Endothelial cell of hepatic sinusoid (primary cell): Measurements from ENCODE around the gene SESN2.

Experiments used
- in situ Hi-C: cut with HindIII; loops from 2 replicates; pipeline ENCODE4 v1.10.0; 2017; ENCODE audit warnings: low sequenced_read_pairs

The SESN2 gene

DNA sequence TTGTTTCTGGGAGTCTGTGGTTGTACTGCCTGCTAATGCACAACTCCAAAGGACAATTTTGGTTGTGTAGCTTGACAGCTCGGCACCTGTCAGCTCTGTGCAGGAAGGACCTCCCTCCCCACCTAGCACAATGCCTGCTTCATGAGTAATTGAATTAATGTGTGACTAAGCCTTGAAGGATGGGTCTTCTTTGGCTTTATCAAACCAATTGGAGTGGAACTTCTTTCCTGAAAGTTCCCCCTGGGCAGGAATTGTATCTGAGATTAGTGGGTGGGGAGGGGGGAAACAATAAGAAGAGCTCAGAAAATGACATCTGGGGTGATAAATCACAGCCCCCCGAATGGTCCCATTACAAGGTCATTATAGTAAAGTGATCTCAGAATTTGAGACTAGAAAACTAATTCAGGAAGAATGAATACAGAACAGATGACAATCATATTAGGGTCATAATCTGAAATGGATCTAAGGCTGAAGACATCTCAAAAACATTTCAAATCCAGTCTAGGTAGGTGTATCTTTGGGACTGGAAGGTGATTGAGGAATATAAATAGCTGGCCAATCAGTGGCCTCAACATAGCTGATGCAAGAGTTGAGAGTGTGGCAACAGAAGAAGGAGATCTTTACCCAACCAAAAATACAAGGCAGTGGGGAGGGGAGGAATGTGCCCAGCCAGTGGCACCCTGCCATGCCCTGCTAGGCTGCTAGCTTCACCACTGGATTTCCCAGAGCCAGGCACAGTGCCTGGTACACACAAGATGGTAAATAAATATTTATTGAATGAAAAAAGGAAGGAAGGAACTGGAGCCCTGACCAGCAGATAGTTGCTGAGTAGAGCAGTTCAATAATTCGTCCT, 10.1 kb upstream of the SESN2 start:
- in situ Hi-C loops: no loop called here

- in situ Hi-C loops: loop anchor here (5.0 kb wide), 2 partner anchors 92 to 352 kb away; no protein-coding TSS in a partner anchor
Observed at GRCh38 chr1:28249866-28250295, 9.4 kb upstream of the SESN2 start.

GRCh38 chr1:28256197-28256827, 3.0 kb upstream of the SESN2 start:
- in situ Hi-C loops: no loop called here

DNA sequence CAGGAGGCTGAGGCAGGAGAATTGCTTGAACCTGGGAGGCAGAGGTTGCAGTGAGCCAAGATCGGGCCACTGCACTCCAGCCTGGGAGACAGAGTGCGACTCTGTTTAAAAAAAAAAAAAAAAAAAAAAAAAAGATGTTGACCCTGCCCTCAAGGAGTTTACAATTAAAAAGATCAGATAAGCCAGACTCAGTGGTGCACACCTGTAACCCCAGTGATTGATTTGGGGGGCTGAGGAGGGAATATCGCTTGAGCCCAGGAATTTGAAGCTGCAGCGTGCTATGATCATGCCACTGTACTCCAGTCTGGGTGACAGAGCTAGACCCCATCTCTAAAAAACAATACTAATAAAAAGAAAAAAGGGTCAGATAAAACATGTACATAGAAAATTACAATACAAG, 1.6 kb upstream of the SESN2 start:
- in situ Hi-C loops: no loop called here

DNA sequence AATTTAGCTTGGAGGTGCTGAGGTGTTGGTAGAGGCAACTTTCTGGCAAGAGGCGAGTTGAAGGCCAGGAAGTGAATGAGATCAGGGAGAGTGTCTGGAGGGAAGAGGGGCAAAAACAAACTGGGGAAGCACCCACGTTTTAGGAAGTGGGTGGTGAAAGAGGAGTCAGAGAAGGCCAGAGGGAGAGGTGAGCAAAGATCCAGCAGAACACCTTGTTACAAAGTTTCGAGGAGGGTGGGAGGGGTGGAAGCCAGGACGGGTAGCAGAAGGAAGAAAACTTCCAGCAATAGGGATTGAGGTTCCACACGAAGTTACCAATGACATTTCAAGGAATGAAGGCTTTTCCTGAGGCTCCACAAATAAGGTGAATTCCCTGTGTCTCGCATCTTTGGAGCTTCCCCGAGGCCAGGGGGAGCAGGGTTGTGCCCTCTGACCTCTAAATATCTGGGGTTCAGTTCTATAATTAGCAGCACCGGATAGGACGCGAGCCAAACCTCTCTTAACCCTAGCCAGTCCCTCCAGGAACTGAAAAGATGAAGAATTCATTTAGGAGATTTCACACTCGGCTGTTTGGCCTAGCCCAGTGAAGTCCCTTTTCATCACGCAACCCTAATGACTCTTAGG, 578 bp upstream of the SESN2 start:
- in situ Hi-C loops: no loop called here

DNA sequence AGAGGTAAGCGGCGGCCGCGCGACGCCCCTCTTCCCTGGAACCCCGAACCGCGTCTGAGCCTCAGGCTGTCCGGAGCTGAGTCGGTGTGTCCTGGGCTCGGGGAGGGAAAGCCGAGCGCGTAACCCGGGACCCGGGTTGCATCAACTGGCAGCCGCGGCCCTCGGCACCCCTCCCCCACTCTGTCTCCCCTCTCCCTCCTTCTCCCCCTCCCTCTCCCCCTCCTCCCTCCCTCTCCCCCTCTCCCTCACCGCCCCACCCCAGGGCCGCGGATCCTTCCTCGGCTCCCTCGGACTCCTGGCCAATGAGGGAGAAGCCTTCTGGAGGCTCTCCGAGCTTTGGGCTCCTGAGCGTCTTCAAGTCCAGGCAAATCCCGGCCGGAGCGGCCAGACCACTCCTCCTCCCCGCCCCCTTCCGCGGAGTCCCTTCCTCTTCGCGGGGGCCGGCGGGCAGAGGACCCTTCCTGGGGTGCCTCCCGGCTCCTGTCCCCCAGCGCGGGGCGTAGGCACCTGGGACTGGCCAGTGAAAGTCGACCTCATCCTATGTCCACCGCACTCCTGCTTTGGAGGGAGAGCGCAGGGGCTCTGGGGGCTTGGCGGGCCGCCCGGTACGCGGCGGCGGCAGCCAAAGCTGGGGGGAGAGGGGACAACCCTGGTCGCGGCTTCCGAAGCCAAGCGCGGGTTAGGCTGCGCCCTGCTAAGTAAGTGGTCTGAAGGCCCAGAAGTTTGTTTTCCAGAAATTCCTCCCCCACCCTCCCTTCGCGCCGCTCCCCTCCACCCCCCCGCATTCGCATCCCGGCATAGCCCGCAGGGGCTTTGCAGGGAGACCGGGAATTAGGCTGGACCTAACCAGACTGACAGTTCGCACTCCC, 850 bp downstream of the SESN2 start:
- in situ Hi-C loops: no loop called here

- in situ Hi-C loops: no loop called here
Observed at GRCh38 chr1:28260803-28261174, 1.5 kb downstream of the SESN2 start.

DNA sequence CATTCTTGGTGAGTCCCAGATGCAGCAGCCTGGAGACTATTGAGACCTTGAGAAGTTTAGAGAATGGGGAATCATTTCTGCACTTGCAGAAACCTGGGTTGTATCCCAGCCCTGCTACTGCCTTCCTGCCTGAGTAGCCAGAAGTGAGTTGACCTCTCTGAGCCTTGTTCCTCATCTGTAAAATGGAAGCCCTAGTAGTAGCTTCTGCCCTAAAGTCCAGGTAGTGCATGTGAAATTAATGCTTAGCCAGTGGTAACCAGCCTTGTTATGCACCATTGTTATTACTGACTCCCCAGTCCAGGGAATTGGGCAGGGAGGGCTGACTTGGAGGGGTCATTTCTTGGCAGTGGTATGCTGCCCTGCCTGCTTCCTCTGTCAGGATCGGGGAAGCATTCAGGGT, 5.6 kb downstream of the SESN2 start:
- in situ Hi-C loops: no loop called here

DNA sequence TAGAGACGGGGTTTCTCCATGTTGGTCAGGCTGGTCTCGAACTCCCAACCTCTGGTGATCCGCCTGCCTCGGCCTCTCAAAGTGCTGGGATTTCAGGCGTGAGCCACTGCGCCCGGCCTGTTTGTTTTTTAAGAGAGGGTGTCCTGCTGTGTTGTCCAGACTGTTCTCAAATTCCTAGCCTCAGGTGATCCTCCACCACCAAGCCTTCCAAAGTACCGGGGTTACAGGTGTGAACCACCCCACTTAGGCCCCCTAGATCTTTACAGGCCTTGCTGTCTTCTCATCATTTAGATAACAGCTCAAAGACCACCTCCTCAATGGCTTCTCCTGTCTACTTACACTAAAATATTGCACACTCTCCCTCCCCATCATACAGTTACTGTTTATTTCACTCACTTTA, 6.3 kb downstream of the SESN2 start:
- in situ Hi-C loops: no loop called here

DNA sequence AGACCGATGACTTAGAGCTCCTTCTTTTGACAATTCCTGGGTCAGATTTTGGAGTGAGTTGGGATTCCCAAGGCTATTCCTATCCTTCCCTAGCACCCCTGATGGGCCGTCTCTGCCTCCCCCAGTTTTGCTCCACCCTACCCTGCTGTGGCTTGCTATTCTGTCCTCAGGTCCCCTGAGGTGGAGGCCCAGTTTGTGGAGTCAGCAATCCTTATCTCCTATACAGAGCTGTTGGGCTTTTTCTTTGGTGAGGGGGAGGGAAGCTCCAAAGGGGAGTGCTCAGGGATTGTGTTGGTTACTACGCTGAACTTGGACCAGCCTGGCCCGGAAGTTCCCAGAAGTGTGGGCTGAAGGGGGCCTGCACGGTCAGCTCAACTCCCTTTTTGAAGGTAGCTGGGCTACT, 7.6 kb downstream of the SESN2 start:
- in situ Hi-C loops: no loop called here

DNA sequence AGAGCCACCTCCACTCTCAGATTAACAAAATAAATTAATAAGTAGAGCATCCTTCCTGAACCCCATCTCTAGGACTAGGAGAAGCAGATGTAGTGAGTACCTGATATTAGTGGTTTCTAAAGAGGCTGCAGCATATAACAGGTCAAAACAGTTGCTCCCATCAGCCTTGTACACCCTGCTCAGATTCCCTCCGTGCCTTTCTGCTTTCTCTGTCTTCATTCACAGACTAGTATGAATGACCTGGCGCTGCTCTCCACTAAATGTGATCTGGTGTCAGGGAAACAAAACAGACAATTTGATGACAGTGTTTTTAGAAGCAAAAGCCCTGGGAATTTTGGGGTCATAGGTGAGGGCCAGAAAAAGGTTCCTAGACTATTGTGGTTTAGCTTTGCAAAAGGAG, 8.3 kb downstream of the SESN2 start:
- in situ Hi-C loops: no loop called here

- in situ Hi-C loops: no loop called here
Observed at GRCh38 chr1:28269529-28269928, 10.2 kb downstream of the SESN2 start.

GRCh38 chr1:28272215-28272852, 13.0 kb downstream of the SESN2 start:
- in situ Hi-C loops: no loop called here

GRCh38 chr1:28273216-28273860, 14.0 kb downstream of the SESN2 start:
- in situ Hi-C loops: no loop called here

DNA sequence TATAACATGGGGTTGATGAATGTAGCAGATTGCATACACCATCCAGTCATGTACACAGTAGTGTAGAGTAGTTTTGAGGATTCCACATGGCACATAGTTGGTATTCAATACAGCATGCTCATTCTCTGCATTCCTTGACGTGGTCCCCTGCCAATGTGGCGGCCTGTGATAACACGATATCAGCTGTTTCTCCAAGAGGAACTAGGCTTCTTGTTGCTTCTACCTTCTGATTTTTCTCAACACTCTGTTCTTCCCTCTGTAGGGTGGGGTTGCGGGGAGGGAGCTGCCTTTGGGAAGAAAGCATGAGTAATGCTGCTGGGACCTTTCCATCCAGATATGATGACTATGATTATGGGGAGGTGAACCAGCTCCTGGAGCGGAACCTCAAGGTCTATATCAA, 19.4 kb downstream of the SESN2 start:
- in situ Hi-C loops: no loop called here

DNA sequence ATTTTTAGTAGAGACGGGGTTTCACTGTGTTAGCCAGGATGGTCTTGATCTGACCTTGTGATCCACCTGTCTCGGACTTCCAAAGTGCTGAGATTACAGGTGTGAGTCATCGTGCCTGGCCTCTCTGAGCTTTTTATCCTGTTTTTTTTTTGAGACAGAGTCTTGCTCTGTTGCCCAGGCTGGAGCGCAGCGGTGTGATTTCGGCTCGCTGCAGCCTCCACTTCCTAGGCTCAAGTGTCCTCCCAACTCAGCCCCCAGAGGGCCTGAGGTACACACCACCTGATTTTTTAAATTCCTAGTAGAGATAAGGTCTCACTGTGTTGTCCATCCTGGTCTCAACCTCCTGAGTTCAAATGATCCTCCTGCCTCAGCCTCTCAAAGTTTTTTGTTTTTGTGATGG, 20.4 kb downstream of the SESN2 start:
- in situ Hi-C loops: no loop called here

DNA sequence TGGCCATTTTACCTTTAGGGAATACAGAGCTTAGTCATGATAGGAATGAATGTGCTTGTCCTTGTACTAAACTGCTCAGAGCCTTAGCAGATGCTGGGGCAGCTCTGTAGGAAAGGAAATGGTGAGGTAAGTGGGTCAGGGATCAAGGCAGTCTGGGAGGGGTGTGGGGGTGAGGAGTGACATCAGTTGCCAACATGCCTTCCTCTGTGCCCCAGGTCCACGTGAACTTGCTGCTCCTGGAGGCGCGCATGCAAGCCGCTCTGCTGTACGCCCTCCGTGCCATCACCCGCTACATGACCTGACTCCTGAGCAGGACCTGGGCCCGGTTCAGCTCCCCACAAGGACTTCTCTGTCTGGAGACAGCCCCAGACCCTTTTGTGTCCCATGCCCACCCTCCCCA, 21.2 kb downstream of the SESN2 start:
- in situ Hi-C loops: no loop called here

DNA sequence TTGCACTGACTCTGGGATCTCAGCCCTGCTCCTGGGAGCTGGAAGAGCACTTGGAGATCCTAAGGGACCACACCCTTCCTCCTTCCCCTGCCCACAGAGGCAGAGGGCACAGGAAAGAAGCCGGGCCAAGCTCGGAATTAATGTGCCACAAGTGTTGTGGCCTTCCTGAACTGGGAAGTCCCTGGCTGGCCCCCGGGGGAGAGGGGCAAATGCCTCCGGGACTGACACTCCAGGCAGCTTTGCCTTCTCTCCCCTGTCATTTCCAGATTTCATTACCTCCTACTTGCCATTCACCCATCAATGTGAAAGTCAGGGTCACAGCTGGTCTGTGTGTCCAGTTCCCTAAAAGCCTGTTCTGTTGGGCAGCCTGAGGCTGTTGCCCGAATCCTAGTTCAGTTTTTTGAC, 21.7 kb downstream of the SESN2 start:
- in situ Hi-C loops: no loop called here

DNA sequence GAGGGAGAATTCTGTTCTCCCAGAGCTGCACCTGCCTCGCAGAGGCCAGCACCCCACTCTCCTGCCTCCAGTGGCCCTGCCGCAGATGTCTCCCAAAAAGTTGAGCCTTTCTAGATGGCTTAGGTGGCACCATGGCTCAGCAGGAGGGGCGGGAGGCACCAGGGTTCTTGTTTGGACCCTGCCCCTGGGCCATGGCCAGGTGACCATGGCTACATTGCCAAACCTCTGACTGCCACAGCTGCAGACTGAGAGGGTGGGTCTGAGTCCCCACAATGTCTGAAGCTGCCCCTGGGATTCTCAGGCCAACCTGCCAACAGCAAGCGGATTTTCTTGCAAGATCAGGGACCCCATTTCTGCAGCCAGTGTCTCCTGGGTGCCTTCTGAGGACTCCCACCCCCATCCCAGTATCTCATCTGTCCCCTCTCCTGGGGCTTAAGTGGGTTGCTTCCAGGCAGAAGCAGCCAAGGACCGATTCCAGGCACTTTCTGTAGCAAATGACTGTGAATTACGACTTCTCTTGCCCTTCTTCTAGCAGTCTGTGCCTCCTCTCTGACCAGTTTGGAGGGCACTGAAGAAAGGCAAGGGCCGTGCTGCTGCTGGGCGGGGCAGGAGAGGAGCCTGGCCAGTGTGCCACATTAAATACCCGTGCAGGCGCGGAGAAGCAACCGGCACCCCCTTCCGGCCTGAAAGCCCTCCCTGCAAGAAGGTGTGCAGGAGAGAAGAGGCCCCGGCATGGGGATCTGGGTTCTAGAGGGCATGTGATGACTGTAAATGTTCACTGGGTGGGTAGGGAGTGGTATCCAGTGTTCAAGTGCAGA, 22.5 kb downstream of the SESN2 start:
- in situ Hi-C loops: no loop called here
